Activated CD4-positive, alpha-beta T cell treated with anti-CD3 and anti-CD28 coated beads, Interleukin-2, amount 10 ng/mL, durations not matched to agents 7 days and 5 days (primary cell): Measurements from ENCODE around the gene ZBTB48. TPM values are rescaled to one million over a fixed set of nuclear protein-coding genes. Genes with fewer than 3 reads are reported as not detected.
"Not testable (repeated sequence)": the region's sequence is repeated elsewhere in the genome, so short reads cannot be mapped to it uniquely, and the experiment has no call there.

Source experiments
- CTCF ChIA-PET: fragments of 350-600 bp; sonication (Branson Sonifier 250); formaldehyde crosslinking; loops from one replicate; lab custom pipeline; 2021; ENCODE audit warnings: antibody characterized with exemption; lab: Charles Lee
- POLR2A ChIA-PET: fragments of 350-600 bp; sonication (Branson Sonifier 250); formaldehyde crosslinking; loops from one replicate; lab custom pipeline; 2021; ENCODE audit warnings: antibody characterized with exemption; lab: Charles Lee
- DNase-seq: peaks from one replicate; pipeline ENCODE4 v3.0.0-alpha.2; 2020
- H3K27ac Mint-ChIP-seq: one replicate; pipeline ENCODE4 v1.8.0; 2021; ENCODE audit warnings: mild to moderate bottlenecking, moderate library complexity, mixed read lengths
- H3K27me3 Mint-ChIP-seq: one replicate; pipeline ENCODE4 v1.8.0; 2021; ENCODE audit warnings: mixed read lengths
- H3K36me3 Mint-ChIP-seq: one replicate; pipeline ENCODE4 v1.8.0; 2021; ENCODE audit warnings: low read depth, mixed read lengths
- H3K4me1 Mint-ChIP-seq: one replicate; pipeline ENCODE4 v1.8.0; 2021; ENCODE audit warnings: mixed read lengths
- H3K4me3 Mint-ChIP-seq: one replicate; pipeline ENCODE4 v1.8.0; 2021; ENCODE audit warnings: mild to moderate bottlenecking, moderate library complexity, mixed read lengths
- H3K9me3 Mint-ChIP-seq: one replicate; pipeline ENCODE4 v1.8.0; 2021; ENCODE audit warnings: mixed read lengths
- total RNA-seq, 2 experiments: library from RNA; stranded (reverse); gene quantifications; one replicate each; pipeline ENCODE4 v1.2.3, GENCODE V29; 2021

The ZBTB48 gene
- total RNA-seq, 2 experiments from 2014 or later = 40.4 to 42.9 TPM

GRCh38 chr1:6596886-6597776 is 17.3 kb downstream of the ZBTB48 start:
- POLR2A ChIA-PET = interaction anchor here (0.6 kb wide), 1 partner anchor 13 kb away, joined by 3 read pairs; no protein-coding TSS in a partner anchor

GRCh38 chr1:6597777-6598131 is 18.0 kb downstream of the ZBTB48 start:
- POLR2A ChIA-PET = interaction anchor here (0.6 kb wide), 1 partner anchor 14 kb away, joined by 3 read pairs; no protein-coding TSS in a partner anchor
- DNase-seq = no peak
- Mint-ChIP-seq H3K36me3 (peaks cover 42% of the 10 kb centered on the region), H3K9me3 (no peaks in the 10 kb centered on the region), H3K4me3 (no peak overlapping the region), H3K4me1 (peaks cover 35% of the 10 kb centered on the region), H3K27ac (peak overlapping the region; percentile 36), H3K27me3 (no peaks in the 10 kb centered on the region)
- CTCF ChIA-PET = interaction anchor here (1.0 to 1.6 kb wide), 3 partner anchors 8 to 43 kb away, joined by 4 read pairs; partner anchors contain the start of genes NOL9 and ZBTB48

More at GRCh38 chr1:6596886-6597776, 17.3 kb downstream of the ZBTB48 start:
- H3K9me3 Mint-ChIP-seq = no peaks in the 10 kb centered on the region
- no peaks in the 10 kb centered on the region for H3K27me3 Mint-ChIP-seq
- peaks cover 42% of the 10 kb centered on the region for H3K36me3 Mint-ChIP-seq
- H3K4me1 Mint-ChIP-seq = peaks cover 39% of the 10 kb centered on the region
- no peak overlapping the region for H3K27ac Mint-ChIP-seq
- CTCF ChIA-PET = interaction anchor here (1.0 to 1.6 kb wide), 2 partner anchors 8 to 17 kb away, joined by 4 read pairs; partner anchors contain the start of gene ZBTB48
- no peak for DNase-seq
- H3K4me3 Mint-ChIP-seq = no peak overlapping the region

- Mint-ChIP-seq H3K4me3 (peak overlapping the region; percentile 86), H3K36me3 (peaks cover 36% of the 10 kb centered on the region), H3K4me1 (peaks cover 42% of the 10 kb centered on the region), H3K27me3 (no peaks in the 10 kb centered on the region), H3K27ac (peak overlapping the region; percentile 91), H3K9me3 (no peaks in the 10 kb centered on the region)
- peak; percentile 71 for DNase-seq
- ChIA-PET POLR2A (no interaction called here), CTCF (interaction anchor here (0.7 to 1.6 kb wide), 7 partner anchors 9 to 110 kb away, joined by 3 to 4 read pairs (median 3); partner anchors contain the start of gene NOL9)
Observed at GRCh38 chr1:6599141-6599975, 19.6 kb downstream of the ZBTB48 start.

GRCh38 chr1:6599991-6600390 is 20.2 kb downstream of the ZBTB48 start:
- H3K27ac Mint-ChIP-seq = peak overlapping the region; percentile 91
- H3K27me3 Mint-ChIP-seq, DNase-seq, POLR2A ChIA-PET, H3K9me3 Mint-ChIP-seq: not testable (repeated sequence)
- peaks cover 33% of the 10 kb centered on the region for H3K36me3 Mint-ChIP-seq
- H3K4me3 Mint-ChIP-seq = peak overlapping the region; percentile 86
- CTCF ChIA-PET = interaction anchor here (0.6 to 3.5 kb wide), 8 partner anchors 8 to 401 kb away, joined by 3 to 13 read pairs (median 3); partner anchors contain the start of genes NOL9 and RPL22
- peaks cover 42% of the 10 kb centered on the region for H3K4me1 Mint-ChIP-seq

GRCh38 chr1:6600410-6601048 is 20.7 kb downstream of the ZBTB48 start:
- H3K9me3 Mint-ChIP-seq = no peaks in the 10 kb centered on the region
- peaks cover 41% of the 10 kb centered on the region for H3K4me1 Mint-ChIP-seq
- CTCF ChIA-PET = interaction anchor here (0.6 to 3.5 kb wide), 7 partner anchors 9 to 401 kb away, joined by 3 to 13 read pairs (median 3); partner anchors contain the start of gene RPL22
- POLR2A ChIA-PET = no interaction called here
- peaks cover 29% of the 10 kb centered on the region for H3K36me3 Mint-ChIP-seq
- H3K27ac Mint-ChIP-seq = peak overlapping the region; percentile 91
- no peak for DNase-seq
- H3K27me3 Mint-ChIP-seq = no peaks in the 10 kb centered on the region
- peak overlapping the region; percentile 86 for H3K4me3 Mint-ChIP-seq

- Mint-ChIP-seq H3K27me3 (no peaks in the 10 kb centered on the region), H3K27ac (peak overlapping the region; percentile 91), H3K9me3 (no peaks in the 10 kb centered on the region), H3K4me3 (peak overlapping the region; percentile 86), H3K36me3 (peaks cover 21% of the 10 kb centered on the region), H3K4me1 (peaks cover 38% of the 10 kb centered on the region)
- CTCF ChIA-PET = interaction anchor here (0.7 to 3.5 kb wide), 12 partner anchors 9 to 402 kb away, joined by 3 to 13 read pairs (median 3); partner anchors contain the start of genes NOL9, RPL22 and TAS1R1
- POLR2A ChIA-PET = interaction anchor here (0.6 kb wide), 1 partner anchor 365 kb away, joined by 3 read pairs; the partner anchor contains the start of gene ICMT
- DNase-seq = peak; percentile 78
Observed at GRCh38 chr1:6601049-6601922, 21.5 kb downstream of the ZBTB48 start.

GRCh38 chr1:6601923-6602668 is 22.3 kb downstream of the ZBTB48 start:
- H3K4me1 Mint-ChIP-seq = peaks cover 35% of the 10 kb centered on the region
- ChIA-PET POLR2A (interaction anchor here (0.6 kb wide), 1 partner anchor 366 kb away, joined by 3 read pairs; the partner anchor contains the start of gene ICMT), CTCF (interaction anchor here (0.8 to 3.5 kb wide), 10 partner anchors 9 to 113 kb away, joined by 3 to 13 read pairs (median 4); partner anchors contain the start of genes NOL9 and TAS1R1)
- H3K27me3 Mint-ChIP-seq = no peaks in the 10 kb centered on the region
- peaks cover 18% of the 10 kb centered on the region for H3K36me3 Mint-ChIP-seq
- peak overlapping the region; percentile 86 for H3K4me3 Mint-ChIP-seq
- DNase-seq = peak; percentile 18
- H3K27ac Mint-ChIP-seq = peak overlapping the region; percentile 91
- no peaks in the 10 kb centered on the region for H3K9me3 Mint-ChIP-seq

- peak within 1 kb of the TSS; percentile 98 for H3K27ac Mint-ChIP-seq
- H3K4me3 Mint-ChIP-seq = peak within 1 kb of the TSS; percentile 86
- CTCF ChIA-PET = interaction anchor here (0.8 to 3.5 kb wide), 8 partner anchors 10 to 114 kb away, joined by 3 to 13 read pairs (median 4); partner anchors contain the start of genes NOL9 and TAS1R1
- POLR2A ChIA-PET = no interaction called here
- H3K27me3 Mint-ChIP-seq = no peaks in the 10 kb centered on the region
- DNase-seq = peak; percentile 76
- H3K4me1 Mint-ChIP-seq = peaks cover 33% of the 10 kb centered on the region
- H3K9me3 Mint-ChIP-seq = no peaks in the 10 kb centered on the region
- H3K36me3 Mint-ChIP-seq = peaks cover 15% of the 10 kb centered on the region
Observed at GRCh38 chr1:6602669-6603237, 23.0 kb downstream of the ZBTB48 start, which contains the start of gene KLHL21. Gene KLHL21 (minus strand): TSS chr1:6602869. CDS start chr1:6602817, 52 bp downstream.

- POLR2A ChIA-PET = interaction anchor here (0.6 to 0.7 kb wide), 2 partner anchors 20 to 394 kb away, joined by 3 read pairs; no protein-coding TSS in a partner anchor
Observed at GRCh38 chr1:6603238-6603914, 23.6 kb downstream of the ZBTB48 start.

More at GRCh38 chr1:6603238-6603914, 23.6 kb downstream of the ZBTB48 start:
- H3K27ac Mint-ChIP-seq = peak overlapping the region; percentile 98
- no peaks in the 10 kb centered on the region for H3K27me3 Mint-ChIP-seq
- CTCF ChIA-PET = interaction anchor here (1.1 to 3.5 kb wide), 5 partner anchors 9 to 50 kb away, joined by 4 to 13 read pairs (median 9); partner anchors contain the start of genes NOL9 and TAS1R1
- peaks cover 11% of the 10 kb centered on the region for H3K36me3 Mint-ChIP-seq
- DNase-seq = peak; percentile 67
- H3K9me3 Mint-ChIP-seq = no peaks in the 10 kb centered on the region
- peak overlapping the region; percentile 77 for H3K4me3 Mint-ChIP-seq
- peaks cover 30% of the 10 kb centered on the region for H3K4me1 Mint-ChIP-seq
